Adipocyte (in vitro differentiated cells): ENCODE data around the gene RRP15.

Source experiments
- DNase-seq: peaks from one replicate; pipeline ENCODE4 v3.0.0-alpha.2; 2015; ENCODE audit warnings: low read depth
- H3K27me3 ChIP-seq: replicated peaks from 2 replicates; pipeline ENCODE4 v1.7.0; 2013; ENCODE audit warnings: mild to moderate bottlenecking, low read length, moderate library complexity; ENCODE audit not compliant: control insufficient read depth, insufficient read depth
- H3K36me3 ChIP-seq: 2 replicates; pipeline ENCODE4 v1.7.0; 2013; ENCODE audit warnings: low read length, mild to moderate bottlenecking, moderate library complexity; ENCODE audit not compliant: control insufficient read depth, insufficient read depth, severe bottlenecking
- H3K4me1 ChIP-seq: 2 replicates; pipeline ENCODE4 v1.7.0; 2013; ENCODE audit warnings: mild to moderate bottlenecking, low read length, moderate library complexity; ENCODE audit not compliant: control insufficient read depth, insufficient read depth
- H3K4me3 ChIP-seq: 2 replicates; pipeline ENCODE4 v1.7.0; 2013; ENCODE audit warnings: mild to moderate bottlenecking, low read length, moderate library complexity
- H3K9ac ChIP-seq: 2 replicates; pipeline ENCODE4 v1.7.0; 2013; ENCODE audit warnings: mild to moderate bottlenecking, low read length, moderate library complexity
- H3K9me3 ChIP-seq: 2 replicates; pipeline ENCODE4 v1.7.0; 2013; ENCODE audit warnings: mild to moderate bottlenecking, low read length, moderate library complexity; ENCODE audit not compliant: control insufficient read depth

RRP15 gene

GRCh38 chr1:218365226-218365999, 80.3 kb downstream of the RRP15 start:
- H3K4me1 ChIP-seq = peaks cover 27% of the 10 kb centered on the region
- H3K36me3 ChIP-seq = no peaks in the 10 kb centered on the region
- no peaks in the 10 kb centered on the region for H3K27me3 ChIP-seq
- H3K9ac ChIP-seq = no peak overlapping the region
- H3K9me3 ChIP-seq = no peaks in the 10 kb centered on the region
- H3K4me3 ChIP-seq = no peak overlapping the region
- no peak for DNase-seq

- no peak overlapping the region for H3K4me3 ChIP-seq
- DNase-seq = no peak
- H3K4me1 ChIP-seq = peaks cover 30% of the 10 kb centered on the region
- no peaks in the 10 kb centered on the region for H3K36me3 ChIP-seq
- no peaks in the 10 kb centered on the region for H3K9me3 ChIP-seq
- H3K9ac ChIP-seq = no peak overlapping the region
- no peaks in the 10 kb centered on the region for H3K27me3 ChIP-seq
Observed at GRCh38 chr1:218366322-218367052, 81.4 kb downstream of the RRP15 start.

- Histone ChIP-seq H3K4me3 (no peak overlapping the region), H3K27me3 (no peaks in the 10 kb centered on the region), H3K9me3 (no peaks in the 10 kb centered on the region), H3K4me1 (peaks cover 35% of the 10 kb centered on the region), H3K9ac (no peak overlapping the region), H3K36me3 (no peaks in the 10 kb centered on the region)
- DNase-seq = no peak
Observed at GRCh38 chr1:218367118-218367517, 82.0 kb downstream of the RRP15 start.

GRCh38 chr1:218368686-218369085, 83.6 kb downstream of the RRP15 start:
- no peaks in the 10 kb centered on the region for H3K27me3 ChIP-seq
- DNase-seq = no peak
- H3K9me3 ChIP-seq = no peaks in the 10 kb centered on the region
- peaks cover 41% of the 10 kb centered on the region for H3K4me1 ChIP-seq
- H3K4me3 ChIP-seq = no peak overlapping the region
- no peak overlapping the region for H3K9ac ChIP-seq
- H3K36me3 ChIP-seq = no peaks in the 10 kb centered on the region

- H3K4me1 ChIP-seq = peaks cover 50% of the 10 kb centered on the region
- peak; percentile 60 for DNase-seq
- no peaks in the 10 kb centered on the region for H3K36me3 ChIP-seq
- H3K27me3 ChIP-seq = no peaks in the 10 kb centered on the region
- no peak overlapping the region for H3K9ac ChIP-seq
- H3K9me3 ChIP-seq = no peaks in the 10 kb centered on the region
- H3K4me3 ChIP-seq = peak overlapping the region; percentile 5
Observed at GRCh38 chr1:218369688-218370511, 84.8 kb downstream of the RRP15 start.

GRCh38 chr1:218371927-218372672, 87.0 kb downstream of the RRP15 start:
- Histone ChIP-seq H3K9ac (no peak overlapping the region), H3K27me3 (no peaks in the 10 kb centered on the region), H3K4me1 (peaks cover 44% of the 10 kb centered on the region), H3K9me3 (no peaks in the 10 kb centered on the region), H3K36me3 (no peaks in the 10 kb centered on the region), H3K4me3 (no peak overlapping the region)
- DNase-seq = peak; percentile 79

GRCh38 chr1:218374401-218375353, 89.6 kb downstream of the RRP15 start:
- Histone ChIP-seq H3K9me3 (no peaks in the 10 kb centered on the region), H3K4me1 (peaks cover 43% of the 10 kb centered on the region), H3K9ac (no peak overlapping the region), H3K27me3 (no peaks in the 10 kb centered on the region), H3K36me3 (no peaks in the 10 kb centered on the region), H3K4me3 (no peak overlapping the region)
- peak; percentile 49 for DNase-seq

GRCh38 chr1:218376722-218377121, 91.6 kb downstream of the RRP15 start:
- Histone ChIP-seq H3K36me3 (no peaks in the 10 kb centered on the region), H3K4me3 (no peak overlapping the region), H3K4me1 (peaks cover 42% of the 10 kb centered on the region), H3K27me3 (no peaks in the 10 kb centered on the region), H3K9ac (no peak overlapping the region), H3K9me3 (no peaks in the 10 kb centered on the region)
- no peak for DNase-seq

- no peak overlapping the region for H3K9ac ChIP-seq
- no peaks in the 10 kb centered on the region for H3K36me3 ChIP-seq
- peak; percentile 93 for DNase-seq
- no peaks in the 10 kb centered on the region for H3K27me3 ChIP-seq
- H3K4me1 ChIP-seq = peaks cover 37% of the 10 kb centered on the region
- no peak overlapping the region for H3K4me3 ChIP-seq
- no peaks in the 10 kb centered on the region for H3K9me3 ChIP-seq
Observed at GRCh38 chr1:218377143-218377660, 92.1 kb downstream of the RRP15 start.
